ENCODE results near the gene BICD2.
A peak's percentile ranks its signal among the peaks of the same experiment; 100 is the strongest.
"Not testable (repeated sequence)": the region's sequence is repeated elsewhere in the genome, so short reads cannot be mapped to it uniquely, and the experiment has no call there.

Gene BICD2

GRCh38 chr9:92764381-92764987 is at the start of gene BICD2:
Gene BICD2 (minus strand): TSS chr9:92764833. CDS start chr9:92764744, 89 bp downstream.
- Mint-ChIP-seq H3K36me3 (ENCODE audit: low read depth) (no peaks in the 10 kb centered on the region), H3K4me3 (peak within 1 kb of the TSS; percentile 93), H3K27ac (peak within 1 kb of the TSS; percentile 80), H3K9me3 (no peaks in the 10 kb centered on the region), H3K27me3 (ENCODE audit: low read depth, poor library complexity) (peaks cover 6% of the 10 kb centered on the region), H3K4me1 (peaks cover 42% of the 10 kb centered on the region)
- TF ChIP-seq, protein P1, sequence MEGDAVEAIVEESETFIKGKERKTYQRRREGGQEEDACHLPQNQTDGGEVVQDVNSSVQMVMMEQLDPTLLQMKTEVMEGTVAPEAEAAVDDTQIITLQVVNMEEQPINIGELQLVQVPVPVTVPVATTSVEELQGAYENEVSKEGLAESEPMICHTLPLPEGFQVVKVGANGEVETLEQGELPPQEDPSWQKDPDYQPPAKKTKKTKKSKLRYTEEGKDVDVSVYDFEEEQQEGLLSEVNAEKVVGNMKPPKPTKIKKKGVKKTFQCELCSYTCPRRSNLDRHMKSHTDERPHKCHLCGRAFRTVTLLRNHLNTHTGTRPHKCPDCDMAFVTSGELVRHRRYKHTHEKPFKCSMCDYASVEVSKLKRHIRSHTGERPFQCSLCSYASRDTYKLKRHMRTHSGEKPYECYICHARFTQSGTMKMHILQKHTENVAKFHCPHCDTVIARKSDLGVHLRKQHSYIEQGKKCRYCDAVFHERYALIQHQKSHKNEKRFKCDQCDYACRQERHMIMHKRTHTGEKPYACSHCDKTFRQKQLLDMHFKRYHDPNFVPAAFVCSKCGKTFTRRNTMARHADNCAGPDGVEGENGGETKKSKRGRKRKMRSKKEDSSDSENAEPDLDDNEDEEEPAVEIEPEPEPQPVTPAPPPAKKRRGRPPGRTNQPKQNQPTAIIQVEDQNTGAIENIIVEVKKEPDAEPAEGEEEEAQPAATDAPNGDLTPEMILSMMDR (IDR thresholded peaks at IDR 0.05) = no peak
- DNase-seq = no peak

DNA sequence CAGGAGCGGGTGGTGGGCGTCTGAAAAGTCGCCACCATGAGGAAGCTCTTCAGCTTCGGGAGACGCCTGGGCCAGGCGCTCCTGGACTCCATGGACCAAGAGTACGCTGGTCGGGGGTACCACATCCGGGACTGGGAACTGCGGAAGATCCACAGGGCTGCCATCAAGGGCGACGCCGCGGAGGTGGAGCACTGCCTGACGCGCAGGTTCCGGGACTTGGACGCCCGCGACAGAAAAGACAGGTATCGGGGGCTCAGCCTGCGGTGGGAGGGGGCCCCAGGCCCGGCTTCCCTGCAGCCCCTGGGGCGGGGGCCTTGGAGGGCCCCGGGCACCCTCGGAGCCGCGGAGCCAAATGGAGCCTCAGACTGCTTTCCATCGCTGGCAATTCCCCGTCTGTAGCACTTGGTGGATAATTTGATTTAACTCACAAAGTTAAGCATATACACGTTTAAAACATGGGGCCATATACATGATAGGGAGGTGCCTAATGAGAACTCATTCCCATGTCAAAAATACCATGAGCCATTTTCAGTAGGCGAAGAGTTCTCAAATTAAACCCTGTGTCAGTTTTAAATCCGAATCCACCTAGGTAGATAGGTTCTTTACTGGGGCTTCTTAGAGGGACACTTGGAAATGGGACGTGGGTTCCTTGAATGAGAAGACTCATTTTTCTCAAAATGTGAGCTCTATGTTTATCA is 45.1 kb upstream of the BICD2 start:
- H3K36me3 Mint-ChIP-seq (ENCODE audit: low read depth); H3K4me1 Mint-ChIP-seq; H3K27ac Mint-ChIP-seq; H3K9me3 Mint-ChIP-seq; DNase-seq: not testable (repeated sequence)
- peak overlapping the region; percentile 87 for H3K4me3 Mint-ChIP-seq
- H3K27me3 Mint-ChIP-seq (ENCODE audit: low read depth, poor library complexity) = peaks cover 94% of the 10 kb centered on the region

DNA sequence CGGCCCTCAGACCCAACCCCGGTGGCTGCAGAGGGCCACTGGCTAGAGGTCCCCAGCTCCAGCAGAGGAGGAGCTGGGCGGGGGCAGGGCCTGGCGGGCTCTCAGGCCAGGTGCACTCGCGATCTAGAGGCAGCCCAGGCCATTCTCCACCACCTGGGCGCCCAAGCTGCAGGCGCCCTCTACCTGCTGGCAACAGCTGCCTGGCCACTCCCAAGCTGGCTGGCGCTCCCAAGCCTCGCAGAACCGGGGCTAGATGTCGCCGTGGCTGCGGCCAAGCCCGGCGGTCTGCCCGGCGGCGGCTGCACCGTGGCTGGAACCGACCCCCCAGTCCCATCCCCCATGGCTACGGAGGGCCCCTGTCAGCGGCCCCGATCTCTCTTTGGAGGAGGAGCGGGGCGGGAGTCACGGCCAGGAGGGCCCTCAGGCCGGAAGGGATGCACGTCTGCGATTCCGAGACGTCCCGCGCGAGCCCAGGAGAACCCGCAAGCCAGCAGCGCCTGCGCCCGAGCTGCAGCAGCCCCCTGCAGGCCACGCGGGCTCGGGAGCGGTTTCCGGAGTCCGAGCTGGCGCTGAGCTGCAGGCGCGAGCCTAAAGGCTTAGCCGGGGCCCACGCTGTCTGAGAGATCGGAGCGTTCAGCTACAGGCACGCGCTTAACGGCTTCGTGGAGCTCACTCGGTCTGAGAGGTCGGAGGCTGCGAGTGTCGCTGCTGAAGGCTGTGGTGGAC is 44.3 kb upstream of the BICD2 start:
- TF ChIP-seq, protein P1 (IDR thresholded peaks at IDR 0.05) = no peak
- H3K9me3 Mint-ChIP-seq = no peaks in the 10 kb centered on the region
- H3K4me3 Mint-ChIP-seq = peak overlapping the region; percentile 87
- peak; percentile 89 for DNase-seq
- no peak overlapping the region for H3K27ac Mint-ChIP-seq
- no peaks in the 10 kb centered on the region for H3K36me3 Mint-ChIP-seq (ENCODE audit: low read depth)
- peaks cover 85% of the 10 kb centered on the region for H3K27me3 Mint-ChIP-seq (ENCODE audit: low read depth, poor library complexity)
- peaks cover 6% of the 10 kb centered on the region for H3K4me1 Mint-ChIP-seq

DNA sequence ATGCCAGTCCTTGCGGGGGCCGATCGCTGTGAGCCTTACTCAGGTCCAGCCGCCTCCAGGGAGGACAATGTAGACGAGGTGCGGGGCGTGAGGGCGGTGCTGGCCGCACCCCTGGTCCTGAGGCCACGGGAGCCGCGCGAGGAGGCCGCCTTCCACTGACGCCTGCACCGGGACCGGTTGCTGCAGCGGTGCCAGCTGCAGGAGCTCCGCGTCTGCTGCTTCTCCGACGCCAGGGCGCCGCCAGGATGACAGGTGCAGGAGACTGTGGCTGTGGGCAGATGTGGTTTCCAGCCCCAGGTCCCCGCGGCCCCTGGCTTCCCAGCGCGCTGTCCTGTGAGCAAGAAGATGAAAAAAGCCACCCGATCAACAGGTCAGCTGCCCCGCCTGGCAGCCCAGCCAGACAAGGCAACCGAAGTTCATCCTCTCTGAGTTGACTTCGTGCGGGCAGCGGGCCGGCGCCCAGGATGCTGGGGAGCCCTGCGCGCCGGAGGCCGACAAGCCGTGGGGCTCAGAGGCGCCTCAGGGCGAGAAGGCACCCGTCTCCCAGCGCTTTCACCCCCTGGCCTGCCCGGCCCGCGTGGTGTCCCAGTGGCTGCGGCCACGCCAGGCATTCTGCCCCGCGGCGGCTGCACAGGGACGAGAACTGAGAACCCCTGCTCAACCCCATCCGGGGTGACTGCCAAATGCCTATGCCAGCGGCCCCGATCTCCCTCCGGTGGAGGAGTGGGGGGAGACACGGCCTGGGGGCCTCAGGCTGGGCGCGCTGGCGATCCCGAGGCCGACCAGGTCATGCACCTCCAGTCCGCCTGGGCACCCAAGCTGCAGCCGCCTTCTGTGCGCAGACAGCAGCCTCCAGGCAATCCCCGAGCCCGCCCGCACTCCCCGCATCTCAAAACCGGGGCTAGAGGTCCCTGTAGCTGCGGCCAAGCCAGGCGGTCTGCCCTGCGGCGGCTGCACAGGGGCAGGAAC is 43.4 kb upstream of the BICD2 start:
- peak; percentile 38 for DNase-seq
- H3K27me3 Mint-ChIP-seq (ENCODE audit: low read depth, poor library complexity) = peaks cover 76% of the 10 kb centered on the region
- H3K36me3 Mint-ChIP-seq (ENCODE audit: low read depth) = no peaks in the 10 kb centered on the region
- peaks cover 6% of the 10 kb centered on the region for H3K4me1 Mint-ChIP-seq
- no peak overlapping the region for H3K4me3 Mint-ChIP-seq
- H3K9me3 Mint-ChIP-seq = no peaks in the 10 kb centered on the region
- H3K27ac Mint-ChIP-seq = no peak overlapping the region
- TF ChIP-seq, protein P1 (IDR thresholded peaks at IDR 0.05) = no peak

- Mint-ChIP-seq H3K4me1 (peaks cover 6% of the 10 kb centered on the region), H3K4me3 (no peak overlapping the region), H3K9me3 (no peaks in the 10 kb centered on the region), H3K27me3 (ENCODE audit: low read depth, poor library complexity) (peaks cover 71% of the 10 kb centered on the region), H3K36me3 (ENCODE audit: low read depth) (no peaks in the 10 kb centered on the region), H3K27ac (no peak overlapping the region)
- TF ChIP-seq, protein P1 (IDR thresholded peaks at IDR 0.05) = no peak
- DNase-seq = no peak
These were observed 42.6 kb upstream of the BICD2 start for GRCh38 chr9:92807031-92807756.

Data from nephron progenitor cell (in vitro differentiated cells).